ENCODE results near the gene PRKAA1.

PRKAA1 gene

GRCh38 chr5:40735609-40736008 lies 62.6 kb downstream of the PRKAA1 start:
- H3K36me3 ChIP-seq (ENCODE audit: insufficient read depth, low read length) = peaks cover 17% of the 10 kb centered on the region
- no peak overlapping the region for H3K4me2 ChIP-seq (ENCODE audit: low read length)
- H3K79me2 ChIP-seq (ENCODE audit: insufficient read depth, low read length) = no peaks in the 10 kb centered on the region

GRCh38 chr5:40734986-40735385 lies 63.2 kb downstream of the PRKAA1 start:
- H3K9me2 ChIP-seq (ENCODE audit: low read depth, low read length) = no peaks in the 10 kb centered on the region
- H3K36me3 ChIP-seq (ENCODE audit: insufficient read depth, low read length) = peaks cover 11% of the 10 kb centered on the region
- H2AFZ ChIP-seq (ENCODE audit: low read length) = no peak overlapping the region
- H3K27ac ChIP-seq (ENCODE audit: low read depth, low read length, poor library complexity, severe bottlenecking) = no peak overlapping the region
- H3K79me2 ChIP-seq (ENCODE audit: insufficient read depth, low read length) = no peaks in the 10 kb centered on the region
- H3K4me3 ChIP-seq (ENCODE audit: low read depth, low read length, poor library complexity, severe bottlenecking) = no peak overlapping the region
- H3F3A ChIP-seq (ENCODE audit: insufficient read depth, low read length) = no peaks in the 10 kb centered on the region
- H3K4me2 ChIP-seq (ENCODE audit: low read length) = no peak overlapping the region
- TF ChIP-seq CTCF (IDR thresholded peaks at IDR 0.05; ENCODE audit: low read length) (no peak), EZH2 (IDR thresholded peaks at IDR 0.05; ENCODE audit: borderline replicate concordance, low read length) (no peak)
- no peaks in the 10 kb centered on the region for H3K4me1 ChIP-seq (ENCODE audit: insufficient read depth, low read length, severe bottlenecking)
- peaks cover 3% of the 10 kb centered on the region; the same call in 1 of the 2 replicates for H3K9me3 ChIP-seq (ENCODE audit: low read length)
- H3K27me3 ChIP-seq (ENCODE audit: insufficient read depth, low read length) = no peaks in the 10 kb centered on the region
- no peaks in the 10 kb centered on the region for H4K20me1 ChIP-seq (ENCODE audit: insufficient read depth, low read length)
- H3K9ac ChIP-seq (ENCODE audit: low read length) = no peak overlapping the region

More at GRCh38 chr5:40735609-40736008, 62.6 kb downstream of the PRKAA1 start:
- no peaks in the 10 kb centered on the region for H4K20me1 ChIP-seq (ENCODE audit: insufficient read depth, low read length)
- H3K4me3 ChIP-seq (ENCODE audit: low read depth, low read length, poor library complexity, severe bottlenecking) = no peak overlapping the region
- H3K27ac ChIP-seq (ENCODE audit: low read depth, low read length, poor library complexity, severe bottlenecking) = no peak overlapping the region
- H2AFZ ChIP-seq (ENCODE audit: low read length) = no peak overlapping the region
- H3K27me3 ChIP-seq (ENCODE audit: insufficient read depth, low read length) = no peaks in the 10 kb centered on the region
- H3K9me3 ChIP-seq (ENCODE audit: low read length) = peaks cover 3% of the 10 kb centered on the region; the same call in 1 of the 2 replicates
- H3K4me1 ChIP-seq (ENCODE audit: insufficient read depth, low read length, severe bottlenecking) = no peaks in the 10 kb centered on the region
- no peaks in the 10 kb centered on the region for H3K9me2 ChIP-seq (ENCODE audit: low read depth, low read length)
- no peak for TF ChIP-seq CTCF (IDR thresholded peaks at IDR 0.05; ENCODE audit: low read length)
- no peak for TF ChIP-seq EZH2 (IDR thresholded peaks at IDR 0.05; ENCODE audit: borderline replicate concordance, low read length)
- H3F3A ChIP-seq (ENCODE audit: insufficient read depth, low read length) = no peaks in the 10 kb centered on the region
- H3K9ac ChIP-seq (ENCODE audit: low read length) = no peak overlapping the region

GRCh38 chr5:40733879-40734563 lies 64.2 kb downstream of the PRKAA1 start:
- H3K27me3 ChIP-seq (ENCODE audit: insufficient read depth, low read length) = no peaks in the 10 kb centered on the region
- H4K20me1 ChIP-seq (ENCODE audit: insufficient read depth, low read length) = no peaks in the 10 kb centered on the region
- H3K9me2 ChIP-seq (ENCODE audit: low read depth, low read length) = no peaks in the 10 kb centered on the region
- no peak for TF ChIP-seq CTCF (IDR thresholded peaks at IDR 0.05; ENCODE audit: low read length)
- TF ChIP-seq EZH2 (IDR thresholded peaks at IDR 0.05; ENCODE audit: borderline replicate concordance, low read length) = no peak
- H3K9me3 ChIP-seq (ENCODE audit: low read length) = peaks cover 3% of the 10 kb centered on the region; the same call in 1 of the 2 replicates
- H3K4me2 ChIP-seq (ENCODE audit: low read length) = no peak overlapping the region
- H3K4me3 ChIP-seq (ENCODE audit: low read depth, low read length, poor library complexity, severe bottlenecking) = no peak overlapping the region
- no peak overlapping the region for H2AFZ ChIP-seq (ENCODE audit: low read length)
- H3K9ac ChIP-seq (ENCODE audit: low read length) = no peak overlapping the region
- no peaks in the 10 kb centered on the region for H3K4me1 ChIP-seq (ENCODE audit: insufficient read depth, low read length, severe bottlenecking)
- H3K27ac ChIP-seq (ENCODE audit: low read depth, low read length, poor library complexity, severe bottlenecking) = no peak overlapping the region
- H3F3A ChIP-seq (ENCODE audit: insufficient read depth, low read length) = no peaks in the 10 kb centered on the region
- peaks cover 5% of the 10 kb centered on the region for H3K36me3 ChIP-seq (ENCODE audit: insufficient read depth, low read length)
- no peaks in the 10 kb centered on the region for H3K79me2 ChIP-seq (ENCODE audit: insufficient read depth, low read length)

All from OCI-LY1 (cell line).